GM12873 (cell line): ENCODE results near the gene MND1.
A peak's percentile ranks its signal among the peaks of the same experiment; 100 is the strongest.

Source experiments
- CTCF ChIP-seq: IDR thresholded peaks from 2 replicates; pipeline ENCODE4 v1.5.1; 2012; ENCODE audit warnings: low read depth, mild to moderate bottlenecking, moderate library complexity, low read length, control low read depth; ENCODE audit not compliant: insufficient read depth; ENCODE audit errors: missing control alignments

MND1 gene

GRCh38 chr4:153335665-153336064, 8.8 kb upstream of the MND1 start:
- TF ChIP-seq CTCF, result no peak

- TF ChIP-seq CTCF, result no peak
These were observed 6.8 kb upstream of the MND1 start for GRCh38 chr4:153337686-153338085.

GRCh38 chr4:153341575-153342090, 2.9 kb upstream of the MND1 start:
- no peak for TF ChIP-seq CTCF

GRCh38 chr4:153342751-153343552, 1.5 kb upstream of the MND1 start:
- TF ChIP-seq CTCF, result no peak

- peak; percentile 20 for TF ChIP-seq CTCF
These were observed 809 bp downstream of the MND1 start for GRCh38 chr4:153345012-153345981.

- no peak for TF ChIP-seq CTCF
These were observed 1.5 kb downstream of the MND1 start for GRCh38 chr4:153346031-153346430.

GRCh38 chr4:153346563-153346962, 2.1 kb downstream of the MND1 start:
- TF ChIP-seq CTCF, result peak; percentile 24
